ENCODE measurements around the gene ZNF69. TPM values are rescaled to one million over a fixed set of nuclear protein-coding genes. Genes with fewer than 3 reads are reported as not detected.
"Not testable (repeated sequence)": the region's sequence is repeated elsewhere in the genome, so short reads cannot be mapped to it uniquely, and the experiment has no call there.

ZNF69 gene
- total and polyA plus RNA-seq, 2 donors (not counting 3 experiments of a cell fraction or from before 2014, with no cell fraction given) = 1.9 to 5.6 TPM

- Histone ChIP-seq H4K20me1 (replicated peaks; ENCODE audit: control insufficient read depth, extremely low read depth, insufficient read depth, low read length) (no peaks in the 10 kb centered on the region), H3K4me3 (replicated peaks in 1 of 3; ENCODE audit: insufficient read depth in 1 of 3, low read depth in 1 of 3, low read length in 3 of 3) (no peak overlapping the region), H3K36me3 (ENCODE audit: control insufficient read depth in 2 of 2, extremely low read depth in 1 of 2, insufficient read depth in 2 of 2, low read length in 2 of 2) (no peaks in the 10 kb centered on the region), H3K9ac (replicated peaks; ENCODE audit: extremely low read depth, insufficient read depth, low read length) (no peak overlapping the region), H3K79me2 (ENCODE audit: control insufficient read depth, insufficient read depth, low read length) (no peaks in the 10 kb centered on the region), H3K9me3 (replicated peaks; ENCODE audit: control insufficient read depth, insufficient read depth, low read length) (peaks cover 13% of the 10 kb centered on the region), H3K4me2 (ENCODE audit: insufficient read depth, low read length) (no peak overlapping the region), H3K27ac (ENCODE audit: insufficient read depth, low read depth, low read length) (no peak overlapping the region), H3K9me1 (replicated peaks; ENCODE audit: control insufficient read depth, extremely low read depth, insufficient read depth, low read length) (no peaks in the 10 kb centered on the region), H3K4me1 (ENCODE audit: control insufficient read depth, extremely low read depth, insufficient read depth, low read length) (no peaks in the 10 kb centered on the region), H2AFZ (ENCODE audit: low read depth, low read length) (no peak overlapping the region), H3K27me3 (ENCODE audit: control insufficient read depth in 2 of 2, insufficient read depth in 2 of 2, low read length in 2 of 2) (no peaks in the 10 kb centered on the region)
- DNase-seq (ENCODE audit: low read depth, low spot score) (no peak), FAIRE-seq (no peak)
- TF ChIP-seq JUN (IDR thresholded peaks at IDR 0.05; ENCODE audit: borderline replicate concordance, insufficient read depth, insufficient read length, low read depth) = no peak
- intact Hi-C loops (cut with micrococcal nuclease) (no loop called here), dilution Hi-C loops (cut with MboI; ENCODE audit: extremely low pct_ligation_motif_present, low sequenced_read_pairs) (no loop called here)
- CTCF ChIA-PET = no interaction called here
- POLR2A ChIA-PET = no interaction called here
- BruUV-seq (replicated peaks) = no TSS peak
These were observed 18.3 kb downstream of the ZNF69 start for GRCh38 chr19:11905928-11906327.

GRCh38 chr19:11911937-11912336 is 24.4 kb downstream of the ZNF69 start:
- not testable (repeated sequence) for FAIRE-seq

GRCh38 chr19:11914417-11915051 is 27.0 kb downstream of the ZNF69 start:
- FAIRE-seq; H3K27ac ChIP-seq (ENCODE audit: insufficient read depth, low read depth, low read length); H3K36me3 ChIP-seq (ENCODE audit: control insufficient read depth in 2 of 2, extremely low read depth in 1 of 2, insufficient read depth in 2 of 2, low read length in 2 of 2); BruUV-seq (replicated peaks); H3K9me1 ChIP-seq (replicated peaks; ENCODE audit: control insufficient read depth, extremely low read depth, insufficient read depth, low read length); DNase-seq (ENCODE audit: low read depth, low spot score); H3K4me3 ChIP-seq (replicated peaks in 1 of 3; ENCODE audit: insufficient read depth in 1 of 3, low read depth in 1 of 3, low read length in 3 of 3); POLR2A ChIA-PET; intact Hi-C loops (cut with micrococcal nuclease); H3K4me2 ChIP-seq (ENCODE audit: insufficient read depth, low read length); H3K4me1 ChIP-seq (ENCODE audit: control insufficient read depth, extremely low read depth, insufficient read depth, low read length); H3K27me3 ChIP-seq (ENCODE audit: control insufficient read depth in 2 of 2, insufficient read depth in 2 of 2, low read length in 2 of 2); CTCF ChIA-PET; H3K9me3 ChIP-seq (replicated peaks; ENCODE audit: control insufficient read depth, insufficient read depth, low read length); dilution Hi-C loops (cut with MboI; ENCODE audit: extremely low pct_ligation_motif_present, low sequenced_read_pairs); H4K20me1 ChIP-seq (replicated peaks; ENCODE audit: control insufficient read depth, extremely low read depth, insufficient read depth, low read length); H3K79me2 ChIP-seq (ENCODE audit: control insufficient read depth, insufficient read depth, low read length); H2AFZ ChIP-seq (ENCODE audit: low read depth, low read length); H3K9ac ChIP-seq (replicated peaks; ENCODE audit: extremely low read depth, insufficient read depth, low read length): not testable (repeated sequence)

More at GRCh38 chr19:11911937-11912336, 24.4 kb downstream of the ZNF69 start:
- H3K27me3 ChIP-seq (ENCODE audit: control insufficient read depth in 2 of 2, insufficient read depth in 2 of 2, low read length in 2 of 2); H3K36me3 ChIP-seq (ENCODE audit: control insufficient read depth in 2 of 2, extremely low read depth in 1 of 2, insufficient read depth in 2 of 2, low read length in 2 of 2); intact Hi-C loops (cut with micrococcal nuclease); CTCF ChIA-PET; H3K27ac ChIP-seq (ENCODE audit: insufficient read depth, low read depth, low read length); dilution Hi-C loops (cut with MboI; ENCODE audit: extremely low pct_ligation_motif_present, low sequenced_read_pairs); H3K79me2 ChIP-seq (ENCODE audit: control insufficient read depth, insufficient read depth, low read length); H3K9me1 ChIP-seq (replicated peaks; ENCODE audit: control insufficient read depth, extremely low read depth, insufficient read depth, low read length); H3K9me3 ChIP-seq (replicated peaks; ENCODE audit: control insufficient read depth, insufficient read depth, low read length); H3K4me1 ChIP-seq (ENCODE audit: control insufficient read depth, extremely low read depth, insufficient read depth, low read length); H3K9ac ChIP-seq (replicated peaks; ENCODE audit: extremely low read depth, insufficient read depth, low read length); BruUV-seq (replicated peaks); POLR2A ChIA-PET; H3K4me3 ChIP-seq (replicated peaks in 1 of 3; ENCODE audit: insufficient read depth in 1 of 3, low read depth in 1 of 3, low read length in 3 of 3); H4K20me1 ChIP-seq (replicated peaks; ENCODE audit: control insufficient read depth, extremely low read depth, insufficient read depth, low read length); DNase-seq (ENCODE audit: low read depth, low spot score); H3K4me2 ChIP-seq (ENCODE audit: insufficient read depth, low read length); H2AFZ ChIP-seq (ENCODE audit: low read depth, low read length): not testable (repeated sequence)
